ENCODE measurements around the gene RNU6-1.

The RNU6-1 gene

GRCh38 chr15:67815036-67815592 is 24.7 kb downstream of the RNU6-1 start:
- FAIRE-seq: no peak
- no peak for DNase-seq (ENCODE audit: insufficient read length)
- TF ChIP-seq POLR2A (IDR thresholded peaks at IDR 0.05; ENCODE audit: low read depth, low read length) (no peak), TAF1 (IDR thresholded peaks at IDR 0.05; ENCODE audit: borderline replicate concordance, low read depth, low read length) (no peak), POLR2AphosphoS5 (IDR thresholded peaks at IDR 0.05; ENCODE audit: low read depth, low read length) (no peak)

DNA sequence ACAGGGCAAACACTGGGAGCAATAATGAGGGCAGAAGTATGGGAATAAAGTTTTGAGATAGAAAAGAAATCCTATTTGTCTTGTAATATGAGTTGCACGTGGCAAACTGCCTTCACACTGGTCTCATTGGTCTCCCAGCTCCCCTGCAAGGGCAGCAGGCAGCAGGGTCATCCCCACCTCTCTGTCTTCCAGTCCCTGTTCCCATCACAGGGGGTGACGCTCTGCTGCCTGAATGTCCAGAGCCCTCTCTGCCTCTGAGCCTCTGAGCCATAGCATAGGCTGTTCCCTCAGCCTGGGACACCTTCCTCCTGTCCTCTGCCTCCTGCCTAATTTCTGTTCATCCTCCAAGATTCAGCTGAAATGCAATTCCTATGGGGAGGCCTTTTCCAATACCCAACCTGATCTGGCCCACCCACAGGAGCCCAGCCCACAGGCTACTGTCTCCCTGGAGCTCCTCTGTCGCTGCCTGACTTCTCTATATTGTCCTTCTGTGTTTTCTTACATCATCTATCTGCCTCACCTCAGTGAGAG is 26.7 kb downstream of the RNU6-1 start:
- no peak for TF ChIP-seq POLR2A (IDR thresholded peaks at IDR 0.05; ENCODE audit: low read depth, low read length)
- no peak for TF ChIP-seq TAF1 (IDR thresholded peaks at IDR 0.05; ENCODE audit: borderline replicate concordance, low read depth, low read length)
- TF ChIP-seq POLR2AphosphoS5 (IDR thresholded peaks at IDR 0.05; ENCODE audit: low read depth, low read length): no peak
- FAIRE-seq: no peak
- DNase-seq (ENCODE audit: insufficient read length): no peak

DNA sequence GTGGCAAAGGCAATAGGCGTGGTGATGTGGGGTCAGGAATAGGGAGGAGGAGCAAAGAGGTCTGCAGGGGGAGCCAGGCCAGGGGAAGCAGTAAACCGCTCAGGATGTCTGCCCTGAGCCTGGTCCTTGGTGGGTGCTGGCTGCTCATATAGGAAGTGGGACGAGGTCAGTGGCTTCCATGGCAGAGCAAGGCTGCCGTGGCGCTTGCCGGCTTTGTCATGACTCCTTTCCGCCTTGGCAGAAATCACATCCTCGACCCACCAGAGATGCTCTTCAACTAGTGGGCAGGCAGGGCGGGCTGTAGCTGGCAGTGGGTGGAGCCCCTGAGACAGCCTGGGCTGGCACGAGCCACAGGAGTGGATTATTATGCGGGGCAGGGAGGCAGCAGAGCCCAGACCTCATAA is 27.6 kb downstream of the RNU6-1 start:
- TF ChIP-seq POLR2A (IDR thresholded peaks at IDR 0.05; ENCODE audit: low read depth, low read length): no peak
- DNase-seq (ENCODE audit: insufficient read length) (no peak), FAIRE-seq (no peak)

DNA sequence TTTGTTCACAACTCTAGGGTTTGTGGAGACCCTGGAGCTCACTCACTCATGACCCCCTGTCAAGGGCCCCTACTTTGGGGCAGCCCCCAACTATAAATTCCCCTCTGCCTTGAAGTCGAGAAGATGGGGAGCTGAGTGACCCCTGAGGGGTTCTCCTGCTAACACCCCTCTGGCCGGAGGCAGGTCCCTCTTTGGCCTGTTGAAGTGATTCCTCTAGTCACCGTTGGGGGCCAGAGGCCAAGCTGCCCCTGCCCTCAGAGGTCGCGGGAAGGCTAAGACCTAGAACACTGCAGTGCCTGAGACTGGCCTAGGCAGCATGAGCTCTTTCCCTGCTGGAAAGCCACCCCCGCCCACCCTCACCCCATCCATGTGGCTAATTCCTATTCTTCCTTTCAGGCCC is 30.0 kb downstream of the RNU6-1 start:
- DNase-seq (ENCODE audit: insufficient read length) (no peak), FAIRE-seq (no peak)
- TF ChIP-seq POLR2AphosphoS5 (IDR thresholded peaks at IDR 0.05; ENCODE audit: low read depth, low read length): no peak
- no peak for TF ChIP-seq TAF1 (IDR thresholded peaks at IDR 0.05; ENCODE audit: borderline replicate concordance, low read depth, low read length)
- TF ChIP-seq POLR2A (IDR thresholded peaks at IDR 0.05; ENCODE audit: low read depth, low read length): no peak

DNA sequence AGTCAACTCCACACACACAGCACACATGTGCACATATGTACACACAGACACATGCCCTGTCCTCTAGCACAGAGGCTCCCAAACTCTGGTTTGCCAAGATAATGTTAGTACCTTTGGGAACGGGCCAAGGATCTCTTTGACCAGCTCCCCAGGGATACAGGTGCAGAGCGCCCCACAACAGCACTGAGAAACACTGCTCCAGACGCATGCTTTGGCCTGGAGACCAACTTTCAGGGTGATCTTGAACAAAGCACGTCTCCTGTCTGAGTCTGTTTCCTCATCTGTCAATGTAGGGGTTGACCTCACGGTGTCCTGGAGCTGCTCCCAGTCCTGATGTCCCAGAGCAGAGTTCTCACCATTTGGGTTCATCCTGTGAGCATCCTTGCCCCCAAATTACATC is 30.4 kb downstream of the RNU6-1 start:
- TF ChIP-seq POLR2A (IDR thresholded peaks at IDR 0.05; ENCODE audit: low read depth, low read length) (no peak), POLR2AphosphoS5 (IDR thresholded peaks at IDR 0.05; ENCODE audit: low read depth, low read length) (no peak), TAF1 (IDR thresholded peaks at IDR 0.05; ENCODE audit: borderline replicate concordance, low read depth, low read length) (no peak)
- no peak for FAIRE-seq
- no peak for DNase-seq (ENCODE audit: insufficient read length)

DNA sequence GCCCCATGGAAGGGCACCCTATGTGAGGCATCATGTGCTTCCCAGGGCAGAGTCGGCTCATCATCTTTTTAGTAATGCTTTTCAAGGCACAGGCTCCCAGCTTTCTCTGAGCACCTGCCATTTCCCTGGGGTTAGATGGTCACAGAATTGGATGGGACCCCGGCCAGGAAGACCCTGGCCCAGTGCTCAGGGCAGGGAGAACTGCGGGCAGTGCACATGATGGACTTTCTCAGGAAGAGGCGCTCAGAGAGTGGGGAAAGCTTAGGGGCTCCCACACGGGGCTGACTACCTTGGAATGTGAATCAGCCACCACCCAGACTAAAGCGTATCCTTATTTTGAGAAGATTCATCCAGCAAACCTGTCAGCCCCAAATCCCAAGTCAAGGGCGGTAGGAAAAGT is 31.0 kb downstream of the RNU6-1 start:
- FAIRE-seq (no peak), DNase-seq (ENCODE audit: insufficient read length) (no peak)
- no peak for TF ChIP-seq POLR2AphosphoS5 (IDR thresholded peaks at IDR 0.05; ENCODE audit: low read depth, low read length)
- no peak for TF ChIP-seq TAF1 (IDR thresholded peaks at IDR 0.05; ENCODE audit: borderline replicate concordance, low read depth, low read length)
- no peak for TF ChIP-seq POLR2A (IDR thresholded peaks at IDR 0.05; ENCODE audit: low read depth, low read length)

DNA sequence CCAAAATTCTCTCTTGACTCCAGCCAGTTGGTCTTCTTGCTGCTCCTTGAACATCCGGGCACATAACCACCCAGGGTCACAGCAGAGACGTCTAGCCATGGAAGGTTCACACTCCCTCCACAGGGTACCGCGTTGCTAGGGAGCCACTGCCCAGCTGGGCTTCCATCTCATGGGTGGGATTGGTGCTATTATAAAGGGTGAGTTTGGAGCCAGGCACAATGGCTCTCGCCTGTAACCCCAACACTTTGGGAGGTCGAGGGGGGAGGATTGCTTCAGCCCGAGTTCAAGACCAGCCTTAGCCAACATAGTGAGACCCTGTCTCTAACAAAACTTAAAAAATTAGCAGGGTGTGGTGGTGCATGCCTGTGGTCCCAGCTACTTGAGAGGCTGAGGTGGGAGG is 32.0 kb downstream of the RNU6-1 start:
- FAIRE-seq (no peak), DNase-seq (ENCODE audit: insufficient read length) (no peak)
- TF ChIP-seq POLR2AphosphoS5 (IDR thresholded peaks at IDR 0.05; ENCODE audit: low read depth, low read length) (no peak), TAF1 (IDR thresholded peaks at IDR 0.05; ENCODE audit: borderline replicate concordance, low read depth, low read length) (no peak), POLR2A (IDR thresholded peaks at IDR 0.05; ENCODE audit: low read depth, low read length) (no peak)

DNA sequence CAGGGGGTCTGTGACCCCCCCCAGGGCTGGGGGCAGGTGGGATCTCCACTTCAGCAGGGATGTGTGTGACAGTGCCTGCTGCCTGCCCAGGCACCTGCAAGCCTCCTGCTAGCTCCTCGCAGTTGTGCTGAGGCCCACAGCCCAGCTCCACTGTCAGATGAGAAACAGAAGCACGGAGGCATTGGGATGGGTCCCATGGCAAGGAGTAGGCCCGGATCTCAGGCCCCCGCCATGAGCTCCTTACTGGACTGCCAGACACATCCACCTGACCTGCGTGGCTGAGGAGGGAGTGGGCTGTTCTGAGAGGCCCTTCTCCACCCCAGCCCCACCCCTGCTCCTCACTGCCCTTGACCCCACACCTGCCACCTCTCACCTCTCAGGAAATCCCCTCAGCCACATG is 32.7 kb downstream of the RNU6-1 start:
- no peak for DNase-seq (ENCODE audit: insufficient read length)
- no peak for TF ChIP-seq POLR2AphosphoS5 (IDR thresholded peaks at IDR 0.05; ENCODE audit: low read depth, low read length)
- no peak for TF ChIP-seq POLR2A (IDR thresholded peaks at IDR 0.05; ENCODE audit: low read depth, low read length)
- TF ChIP-seq TAF1 (IDR thresholded peaks at IDR 0.05; ENCODE audit: borderline replicate concordance, low read depth, low read length): no peak

DNA sequence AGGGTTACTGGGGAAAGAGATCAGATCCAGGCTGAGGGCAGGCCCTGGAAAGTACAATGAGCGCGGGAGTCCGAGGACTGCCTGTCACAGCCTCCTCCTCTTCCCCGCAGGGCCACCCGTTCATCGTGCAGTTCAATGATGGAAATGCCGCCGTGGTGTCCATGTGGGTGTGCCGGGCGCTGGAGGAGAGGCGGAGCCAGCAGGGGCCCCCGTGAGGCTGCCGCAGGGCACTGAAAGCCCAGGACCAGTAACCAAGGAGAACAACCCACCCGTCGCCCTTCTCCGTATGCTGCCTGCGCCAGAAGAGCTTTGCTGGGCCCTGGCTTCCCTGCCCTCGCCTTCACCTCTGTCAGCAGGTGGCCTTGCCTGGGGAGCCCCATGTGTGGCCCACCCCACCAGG is 33.3 kb downstream of the RNU6-1 start:
- no peak for FAIRE-seq
- no peak for DNase-seq (ENCODE audit: insufficient read length)
- TF ChIP-seq POLR2AphosphoS5 (IDR thresholded peaks at IDR 0.05; ENCODE audit: low read depth, low read length): no peak
- no peak for TF ChIP-seq POLR2A (IDR thresholded peaks at IDR 0.05; ENCODE audit: low read depth, low read length)

More for the DNA sequence above, 32.7 kb downstream of the RNU6-1 start:
- FAIRE-seq: no peak

DNA sequence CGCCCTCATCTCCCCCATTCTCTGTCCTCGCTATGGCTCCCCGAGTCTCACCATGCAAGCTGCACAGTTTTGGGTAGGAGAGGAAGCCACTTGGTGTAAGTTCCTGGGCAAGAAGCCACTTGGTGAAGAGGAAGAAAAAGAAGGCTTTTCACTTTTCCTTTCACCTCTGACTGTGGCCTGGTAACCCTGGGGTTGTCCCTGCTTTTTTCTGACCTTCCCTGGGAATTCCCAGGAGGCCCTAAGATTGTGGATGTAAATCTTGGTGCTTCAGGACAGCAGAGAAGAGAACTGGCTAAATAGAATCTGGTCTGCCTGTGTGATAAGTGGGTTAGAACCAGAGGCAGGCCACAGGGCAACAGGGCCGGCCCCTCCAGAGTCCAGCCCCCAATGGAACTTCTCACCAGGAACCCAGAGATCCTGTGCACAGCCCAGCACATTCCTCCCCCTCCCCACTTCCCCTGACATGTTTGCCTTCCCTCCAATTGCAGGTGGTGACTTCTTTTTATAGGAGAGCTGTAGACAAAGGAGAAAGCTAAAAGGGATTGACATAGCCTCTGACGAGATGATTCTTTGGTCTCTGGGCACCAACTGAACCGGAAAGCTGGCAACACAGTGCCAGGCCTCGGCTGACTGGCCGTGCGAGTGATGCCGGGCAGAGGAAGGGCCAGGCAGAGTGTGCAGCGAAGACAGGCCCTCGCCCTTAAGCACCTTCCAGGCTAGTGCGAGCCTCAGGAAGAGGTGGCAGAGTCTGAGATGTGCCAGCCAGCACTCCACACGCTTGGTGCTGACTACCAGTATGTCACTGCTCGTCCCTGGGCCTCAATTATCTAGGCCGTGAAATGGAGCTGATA is 34.0 kb downstream of the RNU6-1 start:
- no peak for DNase-seq (ENCODE audit: insufficient read length)
- no peak for FAIRE-seq
- TF ChIP-seq TAF1 (IDR thresholded peaks at IDR 0.05; ENCODE audit: borderline replicate concordance, low read depth, low read length) (no peak), POLR2AphosphoS5 (IDR thresholded peaks at IDR 0.05; ENCODE audit: low read depth, low read length) (no peak), POLR2A (IDR thresholded peaks at IDR 0.05; ENCODE audit: low read depth, low read length) (no peak)

DNA sequence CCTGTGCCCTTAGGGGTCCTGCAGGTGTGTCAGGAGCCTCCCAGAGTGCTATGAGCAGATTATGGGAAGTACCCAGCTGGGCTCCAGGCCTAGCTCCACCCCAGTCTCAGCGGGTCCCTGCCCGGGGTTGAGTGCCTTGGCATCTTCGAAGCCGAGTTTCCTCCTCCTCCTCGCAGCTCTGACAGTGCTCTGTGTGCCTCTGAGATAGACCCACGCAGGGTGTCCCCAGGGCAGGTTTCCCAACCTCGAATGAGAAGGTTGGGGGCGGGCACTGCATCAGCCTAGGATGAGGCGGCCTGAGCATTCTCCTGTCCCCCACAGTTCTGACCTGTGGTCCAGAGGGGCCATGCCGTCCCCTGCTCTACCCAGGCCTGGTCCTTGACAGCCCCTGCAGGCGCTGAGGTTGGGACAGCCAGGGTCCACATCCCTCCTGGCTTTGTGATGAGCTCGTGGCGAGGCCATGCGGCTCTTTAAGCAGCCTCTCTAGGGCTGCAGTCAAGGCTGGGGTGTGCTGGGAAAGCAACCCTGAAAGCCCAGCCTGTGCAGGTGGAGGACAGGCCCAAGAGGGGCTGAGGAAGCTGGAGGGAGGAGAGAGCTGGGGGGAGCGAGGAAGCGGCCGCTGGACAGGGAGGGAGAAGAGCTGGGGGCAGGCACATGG is 34.7 kb downstream of the RNU6-1 start:
- FAIRE-seq (no peak), DNase-seq (ENCODE audit: insufficient read length) (no peak)
- no peak for TF ChIP-seq TAF1 (IDR thresholded peaks at IDR 0.05; ENCODE audit: borderline replicate concordance, low read depth, low read length)
- no peak for TF ChIP-seq POLR2A (IDR thresholded peaks at IDR 0.05; ENCODE audit: low read depth, low read length)
- no peak for TF ChIP-seq POLR2AphosphoS5 (IDR thresholded peaks at IDR 0.05; ENCODE audit: low read depth, low read length)

All from GM12892 (cell line).